Measurements from ENCODE around the gene CAMK1D. TPM values are rescaled to one million over a fixed set of nuclear protein-coding genes. Genes with fewer than 3 reads are reported as not detected.

Gene CAMK1D
- total RNA-seq, 2 experiments from 2014 or later = 3.4 to 4.2 TPM

DNA sequence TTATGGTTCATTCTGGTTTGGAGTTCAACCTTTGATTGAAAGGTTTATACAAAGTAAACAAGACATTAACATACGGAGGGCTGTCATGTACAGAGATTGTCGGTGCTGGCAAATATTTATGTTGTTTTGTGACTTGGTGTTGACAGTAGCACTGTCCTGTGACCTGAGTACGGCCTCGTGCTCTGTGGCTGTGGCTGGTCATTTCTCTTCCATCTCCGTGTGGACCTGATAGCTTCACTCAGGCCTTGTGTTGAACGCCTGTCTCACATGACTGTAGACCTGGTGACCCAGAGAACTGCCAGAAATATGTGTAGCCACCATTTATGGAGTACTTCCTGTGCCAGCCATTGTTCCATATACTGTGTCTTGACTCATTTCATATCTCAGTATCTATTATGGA is 340.5 kb downstream of the CAMK1D start:
- Mint-ChIP-seq H3K36me3 (ENCODE audit: low read depth) (no peaks in the 10 kb centered on the region), H3K9me3 (ENCODE audit: insufficient read depth) (no peaks in the 10 kb centered on the region), H3K4me1 (ENCODE audit: low read depth) (no peaks in the 10 kb centered on the region), H3K27me3 (ENCODE audit: low read depth) (no peaks in the 10 kb centered on the region), H3K27ac (no peak overlapping the region), H3K4me3 (no peak overlapping the region)
- POLR2A ChIA-PET = no interaction called here
- CTCF ChIA-PET = interaction anchor here (1.3 kb wide), 1 partner anchor 13 kb away, joined by 3 read pairs; no protein-coding TSS in a partner anchor
- no peak for ATAC-seq
- DNase-seq = no peak

DNA sequence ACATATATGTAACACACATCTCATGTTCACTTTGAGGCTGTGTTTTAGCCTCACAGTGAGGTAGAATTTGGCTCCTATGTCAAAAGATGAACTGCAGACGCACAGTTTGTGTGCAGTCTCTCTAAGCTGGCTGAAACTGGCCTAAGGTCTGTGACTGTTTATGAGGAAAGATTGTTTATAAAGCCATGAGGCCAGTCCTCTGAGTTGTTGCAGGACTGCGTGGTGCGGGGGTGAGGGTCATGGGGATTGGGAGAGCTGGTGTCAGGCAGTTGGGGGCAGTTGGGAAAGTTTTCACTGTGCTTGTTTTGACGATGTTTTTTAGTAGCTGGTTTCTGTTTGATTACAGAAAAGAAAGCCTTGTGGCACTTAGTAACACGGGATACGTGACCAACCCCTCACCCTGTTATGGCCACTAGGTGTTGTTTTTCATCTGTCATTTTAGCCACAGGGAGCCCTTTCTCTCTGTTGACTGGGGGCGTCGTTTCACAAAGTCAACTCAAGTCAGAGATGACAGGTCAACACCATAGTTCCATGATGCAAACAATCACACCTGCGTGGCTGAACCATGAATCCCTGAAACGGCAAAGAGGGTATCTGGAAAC is 341.3 kb downstream of the CAMK1D start:
- DNase-seq (no peak), ATAC-seq (no peak)
- H3K27me3 Mint-ChIP-seq (ENCODE audit: low read depth) = no peaks in the 10 kb centered on the region
- ChIA-PET CTCF (no interaction called here), POLR2A (no interaction called here)
- no peak overlapping the region for H3K4me3 Mint-ChIP-seq
- no peaks in the 10 kb centered on the region for H3K4me1 Mint-ChIP-seq (ENCODE audit: low read depth)
- no peak overlapping the region for H3K27ac Mint-ChIP-seq
- no peaks in the 10 kb centered on the region for H3K9me3 Mint-ChIP-seq (ENCODE audit: insufficient read depth)
- H3K36me3 Mint-ChIP-seq (ENCODE audit: low read depth) = no peaks in the 10 kb centered on the region

DNA sequence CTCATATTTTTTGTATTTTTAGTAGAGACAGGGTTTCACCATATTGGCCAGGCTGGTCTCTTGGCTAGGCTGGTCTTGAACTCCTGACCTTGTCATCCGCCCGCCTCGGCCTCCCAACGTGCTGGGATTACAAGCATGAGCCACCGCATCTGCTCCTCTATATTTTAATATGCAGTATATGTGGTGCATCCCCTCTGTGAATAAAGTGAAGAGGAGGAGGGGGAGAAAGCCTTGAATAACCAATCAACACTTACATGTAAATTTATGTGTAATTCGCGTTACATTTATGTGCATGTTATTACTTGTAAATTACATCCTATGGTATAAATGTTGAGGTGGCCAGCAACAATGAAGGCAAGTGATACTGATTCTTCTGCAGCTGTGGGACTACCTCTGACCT is 342.2 kb downstream of the CAMK1D start:
- DNase-seq (no peak), ATAC-seq (no peak)
- no peaks in the 10 kb centered on the region for H3K27me3 Mint-ChIP-seq (ENCODE audit: low read depth)
- CTCF ChIA-PET = no interaction called here
- H3K27ac Mint-ChIP-seq = no peak overlapping the region
- H3K36me3 Mint-ChIP-seq (ENCODE audit: low read depth) = no peaks in the 10 kb centered on the region
- no peaks in the 10 kb centered on the region for H3K9me3 Mint-ChIP-seq (ENCODE audit: insufficient read depth)
- POLR2A ChIA-PET = no interaction called here
- H3K4me3 Mint-ChIP-seq = no peak overlapping the region
- no peaks in the 10 kb centered on the region for H3K4me1 Mint-ChIP-seq (ENCODE audit: low read depth)

DNA sequence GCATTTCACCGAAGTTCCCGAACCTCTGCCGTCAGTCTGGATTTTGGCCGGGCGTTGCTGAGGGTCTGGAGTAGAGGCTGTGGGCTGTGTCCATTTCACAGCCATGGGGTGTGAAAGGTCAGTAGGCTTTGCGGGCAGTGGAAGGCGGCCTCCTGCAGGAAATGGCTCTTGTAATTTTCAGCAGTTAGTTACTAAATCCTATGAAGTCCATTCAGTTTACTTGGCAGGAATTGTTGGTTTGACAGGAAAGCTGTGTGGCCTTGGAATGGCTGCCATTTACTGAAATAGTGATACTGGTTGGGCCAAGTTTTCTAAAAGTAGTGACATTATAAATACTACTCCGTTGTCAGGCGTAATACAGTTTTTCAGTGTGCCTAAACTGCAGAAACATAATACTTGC is 348.4 kb downstream of the CAMK1D start:
- peaks cover 7% of the 10 kb centered on the region for H3K9me3 Mint-ChIP-seq (ENCODE audit: insufficient read depth)
- no peaks in the 10 kb centered on the region for H3K36me3 Mint-ChIP-seq (ENCODE audit: low read depth)
- no peak overlapping the region for H3K27ac Mint-ChIP-seq
- no peak for DNase-seq
- H3K27me3 Mint-ChIP-seq (ENCODE audit: low read depth) = no peaks in the 10 kb centered on the region
- ChIA-PET CTCF (no interaction called here), POLR2A (no interaction called here)
- H3K4me1 Mint-ChIP-seq (ENCODE audit: low read depth) = peaks cover 4% of the 10 kb centered on the region
- no peak for ATAC-seq
- no peak overlapping the region for H3K4me3 Mint-ChIP-seq

DNA sequence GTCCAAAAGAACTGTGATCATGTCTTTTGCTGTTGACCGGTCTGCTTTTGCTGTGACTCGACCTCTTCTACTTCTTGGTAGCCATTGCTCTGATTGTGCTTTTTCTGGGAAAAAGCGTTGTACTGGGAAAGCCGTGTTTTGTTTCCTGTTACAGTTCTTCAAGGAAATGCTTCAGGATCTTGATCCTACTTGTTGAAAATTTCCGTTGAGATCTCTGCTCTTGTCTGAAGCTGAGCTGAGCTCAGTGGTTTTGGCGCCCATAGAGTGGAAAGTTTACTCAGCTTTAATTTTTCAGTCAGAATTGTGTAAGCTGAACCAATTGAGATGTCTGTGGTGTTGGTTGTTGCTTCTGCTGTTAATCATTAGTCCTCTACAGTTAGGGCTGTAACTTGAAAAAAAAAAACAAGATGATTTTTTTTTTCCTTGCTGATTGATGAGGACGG is 349.9 kb downstream of the CAMK1D start:
- no peak for DNase-seq
- H3K4me3 Mint-ChIP-seq = no peak overlapping the region
- ChIA-PET POLR2A (no interaction called here), CTCF (interaction anchor here (1.4 to 3.0 kb wide), 2 partner anchors 12 to 435 kb away, joined by 3 to 15 read pairs; no protein-coding TSS in a partner anchor)
- no peaks in the 10 kb centered on the region for H3K36me3 Mint-ChIP-seq (ENCODE audit: low read depth)
- H3K9me3 Mint-ChIP-seq (ENCODE audit: insufficient read depth) = peaks cover 7% of the 10 kb centered on the region
- H3K27me3 Mint-ChIP-seq (ENCODE audit: low read depth) = no peaks in the 10 kb centered on the region
- no peak for ATAC-seq
- peaks cover 4% of the 10 kb centered on the region for H3K4me1 Mint-ChIP-seq (ENCODE audit: low read depth)
- no peak overlapping the region for H3K27ac Mint-ChIP-seq

DNA sequence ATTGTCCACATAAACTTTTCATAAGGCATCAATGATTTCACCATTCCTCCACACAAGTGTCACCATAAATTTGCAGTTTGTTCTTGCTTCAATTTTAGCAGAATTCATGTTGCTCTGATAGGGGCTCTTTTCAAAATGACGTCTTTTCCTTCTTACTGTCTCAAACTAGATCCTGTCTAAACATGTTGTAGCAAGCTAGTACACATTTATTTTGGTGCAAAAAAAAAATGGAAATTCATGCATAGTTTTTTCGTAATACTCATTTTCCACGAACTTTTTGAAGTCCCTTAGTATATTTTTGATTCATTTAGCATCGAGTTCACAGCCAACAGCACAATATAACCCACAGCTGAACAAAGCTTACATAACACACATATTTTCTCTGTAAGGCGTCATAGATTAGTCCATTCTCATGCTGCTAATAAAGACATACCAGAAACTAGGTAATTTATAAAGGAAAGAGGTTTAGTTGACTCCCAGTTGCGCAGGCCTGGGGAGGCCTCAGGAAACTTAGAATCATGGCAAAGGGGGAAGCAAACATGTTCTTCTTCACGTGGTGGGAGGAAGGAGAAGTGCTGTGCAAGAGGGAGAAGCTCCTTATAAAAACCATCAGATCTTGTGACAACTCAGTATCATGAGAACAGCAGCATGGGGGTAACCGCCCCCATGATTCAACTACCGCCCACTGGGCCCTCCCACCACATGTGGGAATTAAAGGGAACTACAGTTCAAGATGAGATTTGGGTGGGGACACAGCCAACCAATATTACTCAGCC is 350.6 kb downstream of the CAMK1D start:
- H3K9me3 Mint-ChIP-seq (ENCODE audit: insufficient read depth) = peaks cover 7% of the 10 kb centered on the region
- no peaks in the 10 kb centered on the region for H3K27me3 Mint-ChIP-seq (ENCODE audit: low read depth)
- POLR2A ChIA-PET = no interaction called here
- no peak overlapping the region for H3K27ac Mint-ChIP-seq
- no peak for ATAC-seq
- CTCF ChIA-PET = interaction anchor here (1.1 to 3.0 kb wide), 3 partner anchors 11 to 485 kb away, joined by 3 to 15 read pairs (median 3); no protein-coding TSS in a partner anchor
- H3K36me3 Mint-ChIP-seq (ENCODE audit: low read depth) = no peaks in the 10 kb centered on the region
- peaks cover 4% of the 10 kb centered on the region for H3K4me1 Mint-ChIP-seq (ENCODE audit: low read depth)
- no peak for DNase-seq
- H3K4me3 Mint-ChIP-seq = no peak overlapping the region

DNA sequence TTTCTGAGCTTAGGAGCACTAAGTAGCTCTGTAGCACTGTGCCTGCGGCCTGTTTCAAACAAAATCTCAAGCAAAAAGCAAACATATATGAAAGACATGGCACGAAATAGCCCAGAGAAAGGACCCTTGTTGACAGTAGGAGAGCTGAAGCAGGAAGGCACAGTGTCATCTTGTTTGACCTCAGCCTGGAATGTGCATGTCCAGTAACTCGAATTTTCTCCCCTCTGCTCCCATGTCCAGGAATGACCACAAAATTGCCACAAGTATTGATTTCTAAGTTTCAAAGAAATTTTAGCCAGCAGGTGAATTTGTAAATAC is 351.2 kb downstream of the CAMK1D start:
- DNase-seq (no peak), ATAC-seq (no peak)
- Mint-ChIP-seq H3K9me3 (ENCODE audit: insufficient read depth) (peaks cover 7% of the 10 kb centered on the region), H3K4me3 (no peak overlapping the region), H3K27ac (no peak overlapping the region), H3K27me3 (ENCODE audit: low read depth) (no peaks in the 10 kb centered on the region), H3K36me3 (ENCODE audit: low read depth) (no peaks in the 10 kb centered on the region), H3K4me1 (ENCODE audit: low read depth) (peaks cover 4% of the 10 kb centered on the region)
- ChIA-PET CTCF (interaction anchor here (1.1 to 3.0 kb wide), 2 partner anchors 11 to 485 kb away, joined by 3 to 15 read pairs; no protein-coding TSS in a partner anchor), POLR2A (no interaction called here)

DNA sequence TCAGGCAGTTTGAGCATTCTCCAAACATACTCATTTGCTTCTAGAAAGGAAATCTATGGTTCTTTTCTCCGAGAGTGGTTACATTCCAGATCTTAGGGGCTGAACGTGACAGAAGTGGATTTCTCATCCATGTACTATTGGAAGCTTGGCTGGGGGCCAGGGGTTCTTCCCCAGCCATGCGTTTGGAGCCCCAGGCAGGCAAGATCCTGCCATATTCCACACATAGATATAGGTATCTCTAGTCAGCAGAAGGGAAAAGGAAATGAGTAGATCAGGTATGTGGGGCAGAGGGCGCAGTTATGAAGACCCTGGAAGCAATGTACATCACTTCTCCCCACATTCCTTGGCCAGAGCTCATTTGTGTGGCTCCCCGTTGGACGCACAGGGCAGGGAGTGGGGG is 352.3 kb downstream of the CAMK1D start:
- Mint-ChIP-seq H3K36me3 (ENCODE audit: low read depth) (no peaks in the 10 kb centered on the region), H3K27me3 (ENCODE audit: low read depth) (no peaks in the 10 kb centered on the region), H3K9me3 (ENCODE audit: insufficient read depth) (peaks cover 7% of the 10 kb centered on the region), H3K27ac (no peak overlapping the region), H3K4me3 (no peak overlapping the region), H3K4me1 (ENCODE audit: low read depth) (peaks cover 4% of the 10 kb centered on the region)
- ChIA-PET CTCF (interaction anchor here (1.0 to 2.1 kb wide), 3 partner anchors 10 to 45 kb away, joined by 3 to 12 read pairs (median 5); no protein-coding TSS in a partner anchor), POLR2A (no interaction called here)
- no peak for DNase-seq
- ATAC-seq = no peak

DNA sequence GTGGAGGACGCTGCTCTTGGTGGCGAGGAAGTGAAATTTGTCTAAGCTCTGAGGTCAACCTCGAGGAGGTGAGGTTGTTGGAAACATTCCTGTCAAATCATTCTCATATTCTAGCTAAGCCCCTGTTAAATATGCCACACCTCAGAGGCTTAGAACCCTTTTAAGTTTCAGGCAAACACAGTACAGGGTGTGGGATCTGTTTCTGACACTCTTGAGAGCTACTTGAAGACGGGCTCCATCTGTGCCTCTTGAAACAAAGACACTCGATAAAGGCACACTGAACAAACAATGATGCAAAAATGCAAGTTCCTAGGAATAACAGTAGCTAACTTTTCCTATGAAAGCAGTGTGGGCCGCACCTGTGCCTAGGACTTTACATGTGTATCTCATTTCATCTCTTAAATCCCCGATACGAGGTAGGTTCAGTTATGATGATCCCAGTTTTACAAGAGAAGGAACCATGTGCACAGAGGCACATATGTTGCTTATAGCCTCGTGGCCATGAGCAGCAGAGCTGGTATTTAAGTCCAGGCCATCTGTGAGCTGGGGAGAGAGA is 352.9 kb downstream of the CAMK1D start:
- H3K4me1 Mint-ChIP-seq (ENCODE audit: low read depth) = peaks cover 5% of the 10 kb centered on the region
- no peaks in the 10 kb centered on the region for H3K36me3 Mint-ChIP-seq (ENCODE audit: low read depth)
- ChIA-PET CTCF (interaction anchor here (1.0 to 2.1 kb wide), 4 partner anchors 9 to 487 kb away, joined by 3 to 12 read pairs (median 4); no protein-coding TSS in a partner anchor), POLR2A (no interaction called here)
- H3K27me3 Mint-ChIP-seq (ENCODE audit: low read depth) = no peaks in the 10 kb centered on the region
- no peak overlapping the region for H3K4me3 Mint-ChIP-seq
- H3K9me3 Mint-ChIP-seq (ENCODE audit: insufficient read depth) = peaks cover 7% of the 10 kb centered on the region
- H3K27ac Mint-ChIP-seq = no peak overlapping the region
- DNase-seq = no peak
- ATAC-seq = no peak

DNA sequence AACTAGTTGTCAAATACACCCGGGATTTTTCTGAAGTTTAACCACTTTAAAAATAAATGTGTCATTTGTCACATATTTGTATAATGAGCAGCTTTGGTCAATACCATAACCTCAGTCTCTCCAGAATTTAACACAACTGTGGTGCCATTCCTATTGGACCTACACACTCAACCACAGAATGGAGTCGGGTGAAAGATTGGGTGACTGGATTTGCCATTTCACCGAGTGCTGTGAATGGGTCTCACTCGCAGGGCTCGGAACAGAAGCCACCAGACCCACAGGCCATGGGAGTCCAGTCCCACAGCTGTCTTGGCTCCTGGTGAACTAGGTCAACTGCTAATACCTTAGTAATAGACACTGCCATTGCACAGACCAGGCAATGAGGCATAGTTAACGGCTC is 353.8 kb downstream of the CAMK1D start:
- H3K27me3 Mint-ChIP-seq (ENCODE audit: low read depth) = no peaks in the 10 kb centered on the region
- ChIA-PET CTCF (interaction anchor here (1.2 to 2.1 kb wide), 4 partner anchors 8 to 488 kb away, joined by 3 to 12 read pairs (median 4); no protein-coding TSS in a partner anchor), POLR2A (no interaction called here)
- peaks cover 8% of the 10 kb centered on the region for H3K4me1 Mint-ChIP-seq (ENCODE audit: low read depth)
- H3K4me3 Mint-ChIP-seq = no peak overlapping the region
- ATAC-seq (no peak), DNase-seq (no peak)
- H3K27ac Mint-ChIP-seq = no peak overlapping the region
- H3K36me3 Mint-ChIP-seq (ENCODE audit: low read depth) = no peaks in the 10 kb centered on the region
- H3K9me3 Mint-ChIP-seq (ENCODE audit: insufficient read depth) = peaks cover 7% of the 10 kb centered on the region

DNA sequence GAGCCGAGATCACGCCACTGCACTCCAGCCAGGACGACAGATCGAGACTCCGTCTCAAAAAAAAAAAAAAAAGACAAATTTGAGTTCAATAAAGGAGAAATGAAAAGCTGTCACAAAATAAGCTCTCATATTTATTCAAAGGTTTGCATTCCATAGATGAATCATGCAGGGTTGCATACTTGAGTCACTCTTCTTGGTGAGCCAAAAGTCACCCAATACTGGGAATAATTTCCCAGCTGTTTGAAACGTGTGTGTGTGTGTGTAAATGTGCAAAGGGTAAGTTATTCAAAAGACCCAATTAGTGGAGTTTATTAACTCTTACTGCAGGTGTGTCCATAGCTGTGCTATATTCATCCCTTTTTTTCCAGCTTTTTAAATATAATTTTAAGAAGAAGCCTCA is 354.5 kb downstream of the CAMK1D start:
- Mint-ChIP-seq H3K9me3 (ENCODE audit: insufficient read depth) (peaks cover 7% of the 10 kb centered on the region), H3K4me3 (no peak overlapping the region), H3K27me3 (ENCODE audit: low read depth) (no peaks in the 10 kb centered on the region), H3K27ac (no peak overlapping the region), H3K36me3 (ENCODE audit: low read depth) (no peaks in the 10 kb centered on the region), H3K4me1 (ENCODE audit: low read depth) (peaks cover 8% of the 10 kb centered on the region)
- ATAC-seq = no peak
- no peak for DNase-seq
- ChIA-PET POLR2A (no interaction called here), CTCF (interaction anchor here (1.4 kb wide), 1 partner anchor 9 kb away, joined by 4 read pairs; no protein-coding TSS in a partner anchor)

DNA sequence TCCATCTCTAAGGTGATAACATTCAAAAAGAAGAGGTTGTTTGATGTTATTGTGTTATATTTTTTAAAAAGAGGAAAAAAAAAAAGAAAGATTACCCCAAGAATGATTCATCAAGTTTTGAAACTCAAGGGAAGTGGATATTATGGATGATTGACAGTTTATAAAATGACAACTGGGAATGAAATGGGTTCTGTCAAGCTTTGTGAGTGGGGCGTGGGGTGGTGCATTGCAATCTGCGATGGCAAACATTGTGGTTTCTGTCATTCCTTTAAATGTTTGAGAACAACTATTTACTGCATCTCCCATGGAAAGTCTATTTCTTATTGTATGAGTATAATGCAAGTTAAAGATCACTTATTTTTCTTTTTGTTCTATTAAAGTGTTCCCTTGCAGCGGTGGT is 355.1 kb downstream of the CAMK1D start:
- H3K27ac Mint-ChIP-seq = no peak overlapping the region
- peaks cover 7% of the 10 kb centered on the region for H3K9me3 Mint-ChIP-seq (ENCODE audit: insufficient read depth)
- ATAC-seq (no peak), DNase-seq (no peak)
- no peak overlapping the region for H3K4me3 Mint-ChIP-seq
- no peaks in the 10 kb centered on the region for H3K27me3 Mint-ChIP-seq (ENCODE audit: low read depth)
- POLR2A ChIA-PET = no interaction called here
- H3K36me3 Mint-ChIP-seq (ENCODE audit: low read depth) = no peaks in the 10 kb centered on the region
- CTCF ChIA-PET = interaction anchor here (1.4 kb wide), 1 partner anchor 9 kb away, joined by 4 read pairs; no protein-coding TSS in a partner anchor
- H3K4me1 Mint-ChIP-seq (ENCODE audit: low read depth) = peaks cover 4% of the 10 kb centered on the region

Data from activated CD8-positive, alpha-beta T cell treated with anti-CD3 and anti-CD28 coated beads, Interleukin-2, amount 10 ng/mL, durations not matched to agents 7 days and 5 days (primary cell).